DOHH2 (cell line): ENCODE data around the gene FAM118A.

Source experiments
- EZH2phosphoT487 ChIP-seq: fragments of 200-600 bp; sonication (generic); IDR thresholded peaks from 2 replicates; pipeline ENCODE4 v1.6.1; 2017; ENCODE audit warnings: borderline replicate concordance, mild to moderate bottlenecking, antibody characterized with exemption, low read length, moderate library complexity, mixed read lengths
- TF ChIP-seq, protein P1 (sequence below): fragments of 200-600 bp; sonication (generic); IDR thresholded peaks from one replicate; pipeline ENCODE4 v1.5.1; 2014; ENCODE audit warnings: antibody characterized with exemption, mild to moderate bottlenecking, low read depth, low read length; ENCODE audit not compliant: poor library complexity, severe bottlenecking

DNA sequence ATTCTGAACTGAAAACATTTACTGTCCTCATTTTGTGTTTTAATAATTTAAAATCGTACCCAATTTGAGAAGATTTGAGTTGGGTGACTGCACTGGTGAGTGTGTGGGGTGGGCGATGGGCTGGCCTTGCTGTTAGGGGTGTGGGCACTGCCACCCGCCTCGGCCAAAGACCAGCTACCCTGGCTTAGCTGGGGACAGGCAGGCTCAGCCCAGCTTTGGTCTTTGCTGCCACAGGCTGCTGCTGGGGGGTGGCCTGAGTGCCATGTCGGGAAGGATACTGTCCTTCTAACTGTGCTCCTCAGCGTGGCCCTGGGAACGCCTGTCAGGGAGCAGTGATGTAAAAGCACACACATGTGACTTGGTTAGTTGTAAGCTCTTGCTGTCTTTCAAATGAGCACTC, 22.3 kb downstream of the FAM118A start:
- TF ChIP-seq, protein P1, sequence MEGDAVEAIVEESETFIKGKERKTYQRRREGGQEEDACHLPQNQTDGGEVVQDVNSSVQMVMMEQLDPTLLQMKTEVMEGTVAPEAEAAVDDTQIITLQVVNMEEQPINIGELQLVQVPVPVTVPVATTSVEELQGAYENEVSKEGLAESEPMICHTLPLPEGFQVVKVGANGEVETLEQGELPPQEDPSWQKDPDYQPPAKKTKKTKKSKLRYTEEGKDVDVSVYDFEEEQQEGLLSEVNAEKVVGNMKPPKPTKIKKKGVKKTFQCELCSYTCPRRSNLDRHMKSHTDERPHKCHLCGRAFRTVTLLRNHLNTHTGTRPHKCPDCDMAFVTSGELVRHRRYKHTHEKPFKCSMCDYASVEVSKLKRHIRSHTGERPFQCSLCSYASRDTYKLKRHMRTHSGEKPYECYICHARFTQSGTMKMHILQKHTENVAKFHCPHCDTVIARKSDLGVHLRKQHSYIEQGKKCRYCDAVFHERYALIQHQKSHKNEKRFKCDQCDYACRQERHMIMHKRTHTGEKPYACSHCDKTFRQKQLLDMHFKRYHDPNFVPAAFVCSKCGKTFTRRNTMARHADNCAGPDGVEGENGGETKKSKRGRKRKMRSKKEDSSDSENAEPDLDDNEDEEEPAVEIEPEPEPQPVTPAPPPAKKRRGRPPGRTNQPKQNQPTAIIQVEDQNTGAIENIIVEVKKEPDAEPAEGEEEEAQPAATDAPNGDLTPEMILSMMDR: no peak
- no peak for TF ChIP-seq EZH2phosphoT487
